ENCODE measurements around the gene TICRR.

The TICRR gene

DNA sequence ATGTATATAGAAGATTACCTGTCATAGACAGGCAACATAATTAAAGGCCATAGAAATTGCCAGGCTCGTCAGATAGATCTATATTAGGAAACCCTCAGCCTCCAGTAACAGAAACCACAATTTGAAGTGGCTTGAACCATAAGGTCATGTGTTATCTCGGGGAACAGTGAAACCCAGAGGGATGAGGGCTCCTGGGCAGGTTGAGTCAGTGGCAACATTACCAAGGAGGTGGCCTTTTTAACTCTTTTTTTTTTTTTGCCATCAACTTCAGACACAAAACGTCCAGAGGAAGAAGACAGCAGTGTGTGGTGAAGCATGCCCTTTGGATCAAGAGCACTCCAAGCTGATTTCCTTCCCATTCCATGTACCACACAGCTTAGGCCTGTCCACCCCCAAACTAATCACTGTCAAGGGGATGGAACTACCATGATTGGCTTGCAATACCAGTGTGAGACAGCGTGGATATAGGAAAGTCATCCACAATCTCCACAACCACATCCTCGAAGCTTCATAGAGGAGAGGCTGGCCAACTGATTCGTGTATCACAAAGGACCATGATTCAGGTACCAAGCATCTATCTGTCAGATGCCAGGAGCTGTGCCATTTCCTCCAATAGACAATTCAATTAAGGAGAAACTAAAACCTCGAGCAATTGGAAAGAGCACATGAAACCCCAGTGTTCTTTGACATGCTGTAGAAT, 81.0 kb downstream of the TICRR start:
- DNase-seq, result no peak

DNA sequence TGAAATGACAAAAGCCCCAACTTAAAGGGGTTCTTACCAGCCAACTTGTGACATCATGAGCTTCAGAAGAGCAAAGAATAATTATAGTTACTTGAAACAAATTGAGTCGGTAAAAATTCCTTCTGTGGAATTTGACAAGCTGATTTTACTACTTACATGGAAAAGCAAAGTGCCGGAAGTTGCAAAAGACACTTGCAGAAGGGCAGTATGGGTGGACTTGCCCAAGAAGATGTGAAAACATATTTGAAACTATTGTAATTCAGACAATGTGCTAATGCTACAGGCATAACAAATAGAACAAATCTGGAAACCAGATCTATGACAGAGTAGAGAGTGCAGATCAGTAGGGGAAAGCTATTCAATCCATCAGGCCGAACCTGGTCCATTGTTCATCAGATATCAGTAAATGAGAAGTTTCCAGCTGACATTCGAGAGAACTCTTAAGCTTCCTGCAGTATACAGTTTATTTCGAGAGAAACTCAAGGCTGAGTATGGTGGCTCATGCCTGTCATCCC, 82.5 kb downstream of the TICRR start:
- no peak for DNase-seq

DNA sequence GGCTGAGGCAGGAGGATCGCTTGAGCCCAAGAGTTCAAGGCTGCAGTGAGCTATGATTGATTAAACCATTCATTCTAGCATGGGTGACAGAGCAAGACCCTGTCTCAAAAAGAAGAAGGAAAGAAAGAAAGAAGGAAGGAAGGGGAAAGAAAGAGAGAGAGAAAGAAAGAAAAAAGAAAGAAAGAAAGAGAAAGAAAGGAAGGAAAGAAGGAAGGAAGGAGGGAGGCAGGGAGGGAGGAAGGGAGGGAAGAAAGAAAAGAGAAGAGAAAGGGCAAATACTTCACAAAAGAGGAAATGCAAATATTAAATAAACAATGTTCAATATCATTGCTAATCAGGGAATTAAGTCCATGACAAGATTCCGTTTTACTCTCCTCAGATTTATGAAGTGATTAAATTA, 84.0 kb downstream of the TICRR start:
- no peak for DNase-seq

DNA sequence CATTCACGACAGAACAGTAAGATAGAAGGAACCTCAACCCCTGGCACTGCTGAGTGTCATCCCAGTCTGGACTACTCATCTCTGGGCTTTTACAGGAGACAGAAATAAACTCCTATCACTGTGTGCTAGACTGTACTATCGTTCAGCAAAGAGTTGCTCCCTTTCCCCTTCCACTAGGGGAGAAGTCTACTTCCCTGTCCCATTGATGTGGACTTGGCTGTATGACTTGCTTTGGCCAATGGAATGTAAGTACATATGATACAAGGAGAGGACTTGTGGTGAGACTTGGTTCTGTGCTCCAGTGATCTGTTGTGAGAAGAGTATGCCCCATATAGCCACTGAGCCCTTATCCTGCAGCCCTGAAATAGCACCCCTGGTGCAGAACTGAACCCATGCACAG, 85.3 kb downstream of the TICRR start:
- no peak for DNase-seq

DNA sequence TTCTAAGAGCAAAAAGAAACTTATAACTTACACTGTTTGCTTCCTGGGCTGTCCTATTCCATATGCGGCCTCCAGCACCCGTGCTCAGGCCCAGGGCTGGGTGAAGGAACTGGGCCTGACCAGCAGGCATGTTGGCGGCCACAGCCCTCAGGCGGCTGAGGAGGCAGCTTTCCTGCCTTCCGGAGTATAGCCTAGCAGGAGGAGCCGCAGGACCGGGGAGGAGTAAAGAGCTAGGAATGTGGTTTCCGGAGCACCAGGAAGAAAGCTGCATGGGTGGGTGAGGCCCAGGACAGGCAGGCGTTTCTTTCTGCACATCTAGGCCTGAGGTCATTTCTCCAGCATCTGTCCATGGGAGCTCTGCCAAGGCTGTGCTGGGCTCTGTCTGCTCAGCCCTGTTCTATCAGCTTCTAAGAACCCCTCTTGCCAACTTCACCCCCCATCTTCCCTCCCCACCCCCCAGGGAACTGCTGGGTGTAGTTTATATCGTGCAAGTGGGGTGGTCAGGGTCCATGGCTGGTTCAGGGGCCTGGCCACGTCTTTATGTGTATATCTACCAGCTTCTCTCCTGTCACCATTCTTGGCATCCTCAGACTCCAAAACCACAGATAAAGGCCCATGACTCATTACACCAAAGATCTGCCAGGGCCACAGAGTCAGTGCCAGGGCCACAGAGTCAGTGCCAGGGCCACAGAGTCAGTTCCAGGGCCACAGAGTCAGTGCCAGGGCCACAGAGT, 87.8 kb downstream of the TICRR start:
- DNase-seq, result peak; percentile 70

DNA sequence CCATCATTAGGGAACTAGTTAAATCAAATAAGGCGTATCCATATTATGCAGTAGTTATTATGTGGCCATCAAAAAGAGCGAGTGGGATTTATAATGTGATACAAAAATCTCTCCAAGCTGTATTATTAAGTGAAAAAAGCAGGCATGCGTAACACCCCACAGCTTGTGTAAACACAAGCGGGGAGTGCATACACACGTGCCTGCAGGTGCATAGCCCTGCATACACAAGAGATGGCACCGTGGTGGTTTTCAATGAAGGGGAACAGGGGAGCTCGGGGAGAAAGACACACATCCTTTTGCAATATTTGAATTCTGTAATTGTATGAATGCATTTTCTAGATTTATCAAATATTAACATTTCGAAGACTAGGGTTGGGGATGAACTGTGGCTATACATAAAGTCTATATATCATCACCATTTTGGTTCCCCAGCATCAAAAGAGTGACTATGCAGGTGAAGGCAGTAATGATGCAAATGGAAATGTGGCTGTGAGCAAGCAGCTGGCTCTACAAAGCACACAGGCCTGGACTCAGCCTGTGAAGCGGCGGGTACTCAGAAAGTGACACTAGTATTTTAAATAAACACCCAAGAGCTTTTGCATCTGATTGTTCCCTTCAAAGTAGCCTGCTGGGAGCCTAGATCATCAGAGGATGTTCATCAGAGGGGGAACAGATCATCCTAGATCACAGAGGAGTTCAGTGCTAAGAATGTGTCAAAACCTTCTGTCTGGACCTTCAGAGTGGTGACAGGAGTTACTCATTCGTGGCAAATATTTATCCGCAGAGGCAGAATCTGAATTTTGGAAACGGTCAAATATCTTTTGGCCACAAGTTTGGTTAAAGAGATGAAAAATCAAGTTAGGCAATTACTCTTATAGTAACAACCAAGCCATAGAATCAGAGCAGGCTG, 89.4 kb downstream of the TICRR start:
- DNase-seq, result no peak

DNA sequence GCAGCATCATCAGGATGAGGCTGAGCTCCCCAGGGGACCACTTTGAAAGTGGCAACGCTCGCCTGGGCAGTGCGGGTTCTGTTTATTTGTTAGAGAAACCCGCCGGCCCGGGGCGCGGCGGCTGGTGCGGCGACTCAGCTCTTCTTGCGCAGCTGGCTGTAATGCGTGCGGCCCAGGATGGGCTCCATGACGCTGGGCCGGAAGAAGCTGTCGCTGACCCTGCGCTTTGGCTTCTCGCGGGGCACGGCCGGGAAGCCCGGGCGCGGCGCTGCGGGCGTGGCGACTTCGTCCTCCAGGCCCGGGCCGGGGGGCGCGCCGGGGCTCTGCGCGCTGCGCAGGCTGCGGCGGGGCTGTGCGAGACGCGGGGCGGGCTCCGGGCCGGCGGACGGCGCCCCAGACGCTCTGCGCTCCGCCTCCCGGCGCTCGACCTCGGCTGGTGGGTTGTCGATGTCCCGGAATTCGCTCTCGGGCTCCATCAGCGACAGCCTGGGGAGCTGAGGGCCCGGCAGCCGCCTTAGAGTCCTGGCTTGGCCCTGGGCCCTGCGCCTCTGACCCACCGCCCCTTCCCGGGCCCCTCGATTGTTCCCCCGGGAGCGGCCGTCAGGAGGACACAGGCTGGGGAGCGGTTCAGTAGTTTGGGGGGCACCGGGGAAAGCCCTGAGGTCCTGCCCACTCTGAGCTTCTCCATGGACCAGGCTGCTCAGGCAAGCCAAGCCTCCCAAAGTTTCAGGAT, 90.3 kb downstream of the TICRR start:
- DNase-seq, result peak; percentile 86

DNA sequence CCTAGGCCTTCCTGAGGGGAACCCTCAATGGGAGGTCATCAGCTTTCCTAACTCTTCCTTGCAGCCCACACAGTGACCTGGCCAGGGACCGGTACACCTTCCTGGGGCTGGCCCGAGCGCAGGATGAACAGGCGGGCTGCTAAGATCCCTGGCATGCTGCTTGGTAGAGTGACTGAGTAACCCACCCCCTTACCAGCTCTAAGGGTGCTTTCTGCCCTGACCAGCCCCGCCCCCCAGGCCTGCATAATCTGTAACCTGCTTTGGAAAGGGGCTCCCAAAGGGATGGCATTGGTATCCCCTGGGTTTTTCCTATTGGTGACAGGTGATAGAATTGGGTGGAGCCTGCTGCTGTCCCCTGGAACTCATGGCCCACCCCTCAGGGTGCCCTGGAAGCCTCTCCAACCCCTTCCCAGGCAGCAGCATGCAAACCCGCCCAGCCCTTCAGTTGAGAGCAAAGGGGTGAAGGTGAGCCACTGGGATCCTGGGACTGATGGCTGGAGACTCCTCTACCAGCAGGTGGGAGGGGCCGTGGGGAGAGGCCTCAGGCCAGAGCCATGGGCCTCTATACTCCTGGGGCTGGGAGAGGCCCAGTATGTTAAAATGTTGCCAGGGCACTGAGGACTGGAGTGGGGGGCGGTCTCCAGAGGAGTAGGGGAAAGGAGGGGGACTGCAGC, 91.1 kb downstream of the TICRR start:
- DNase-seq, result no peak

DNA sequence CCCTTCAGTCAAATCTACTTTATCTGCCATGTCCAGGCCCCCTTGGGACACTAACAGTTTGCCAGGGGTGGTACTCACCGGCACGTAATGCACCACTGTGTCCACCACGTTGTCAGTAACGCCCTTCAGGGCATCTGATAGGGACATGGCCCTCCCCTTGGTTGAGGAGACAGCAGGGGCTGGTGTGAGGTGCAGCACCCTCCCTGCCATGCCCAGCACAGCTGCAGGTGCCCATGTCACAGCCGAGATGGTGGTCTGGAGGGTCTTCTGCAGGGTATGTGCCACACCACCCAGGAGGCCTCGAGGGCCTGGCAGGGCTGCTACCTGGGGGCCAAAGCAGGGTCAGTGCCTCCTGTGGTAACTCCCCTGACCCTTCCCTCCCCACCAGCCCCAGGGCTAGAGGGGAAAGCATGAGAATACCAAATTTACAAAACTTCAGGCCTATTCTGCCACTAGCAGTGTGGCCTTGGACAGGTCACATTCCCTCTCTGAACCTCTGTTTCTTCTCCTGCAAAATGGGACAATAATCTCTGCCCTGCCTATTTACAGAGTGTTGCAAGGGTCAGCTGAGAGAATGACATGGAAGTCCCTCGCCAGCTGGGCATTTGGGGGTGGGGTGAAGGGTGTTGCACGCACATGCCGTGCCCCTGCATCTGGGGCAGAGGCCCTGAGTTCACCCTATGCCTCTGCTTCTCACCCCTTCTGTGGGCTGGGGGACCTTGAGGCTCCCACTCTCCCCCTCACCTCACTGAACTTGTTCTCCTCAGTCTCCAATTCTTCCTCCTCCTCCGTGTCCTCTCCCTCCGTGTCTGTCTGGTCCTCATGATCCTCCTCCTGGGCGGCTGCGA, 91.8 kb downstream of the TICRR start:
- no peak for DNase-seq

DNA sequence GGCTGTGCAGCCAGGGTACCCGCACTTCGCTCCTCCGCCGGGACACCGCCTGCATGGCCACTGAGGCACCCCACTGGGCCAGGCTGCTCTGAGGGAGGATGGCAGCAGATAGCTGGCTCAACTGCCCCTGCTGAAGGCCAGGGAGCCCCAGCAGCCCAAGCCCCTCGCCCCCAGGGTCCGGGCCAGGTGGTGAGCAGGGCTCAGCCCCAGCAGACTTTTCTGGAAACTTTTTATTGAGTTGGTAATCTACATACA, 92.4 kb downstream of the TICRR start:
- no peak for DNase-seq

DNA sequence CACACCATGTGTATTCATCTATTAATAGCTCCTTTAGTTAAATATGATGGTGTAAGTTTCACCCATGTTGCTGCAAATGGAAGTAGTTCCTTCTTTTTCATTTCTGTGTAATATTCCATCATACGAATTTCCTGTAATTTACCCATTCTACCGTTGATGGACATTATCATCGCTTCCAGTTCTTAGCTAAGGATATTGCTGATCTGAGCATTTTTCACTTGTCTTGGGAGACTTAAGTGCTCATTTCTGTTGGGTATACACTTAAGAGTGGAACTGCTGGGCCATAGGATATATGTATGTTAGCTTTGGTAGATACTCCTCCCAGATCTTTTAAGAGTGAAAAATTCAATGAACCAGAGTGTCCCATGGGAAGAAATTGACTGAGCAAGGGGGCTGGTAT, 92.9 kb downstream of the TICRR start:
- no peak for DNase-seq

DNA sequence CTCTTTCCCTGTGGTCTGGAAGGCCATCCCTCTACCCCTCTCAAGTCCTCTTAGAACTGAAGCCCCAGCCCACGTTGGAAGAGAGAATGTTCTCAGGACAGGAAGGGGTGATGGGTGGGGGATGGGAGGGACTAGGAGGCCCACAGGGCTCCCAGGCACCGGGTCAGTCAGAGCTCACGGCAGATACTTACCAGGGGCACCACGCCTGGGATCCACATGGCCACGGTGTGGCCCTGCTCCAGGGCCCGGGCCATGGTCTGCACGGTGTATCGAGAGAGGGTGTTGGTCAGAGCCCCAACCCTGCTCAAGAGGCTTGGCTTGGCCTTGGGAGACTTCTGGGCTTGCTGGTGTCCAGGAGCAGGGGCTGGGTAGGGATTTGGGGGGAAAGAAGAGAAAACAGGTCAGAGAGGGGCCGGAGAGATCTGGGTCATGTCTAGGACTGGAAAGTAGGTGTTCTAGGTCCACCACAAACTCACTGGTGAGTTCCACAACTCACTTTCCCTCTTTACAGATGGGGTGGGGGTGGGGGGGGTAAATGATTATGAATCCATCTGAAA, 94.1 kb downstream of the TICRR start:
- no peak for DNase-seq

DNA sequence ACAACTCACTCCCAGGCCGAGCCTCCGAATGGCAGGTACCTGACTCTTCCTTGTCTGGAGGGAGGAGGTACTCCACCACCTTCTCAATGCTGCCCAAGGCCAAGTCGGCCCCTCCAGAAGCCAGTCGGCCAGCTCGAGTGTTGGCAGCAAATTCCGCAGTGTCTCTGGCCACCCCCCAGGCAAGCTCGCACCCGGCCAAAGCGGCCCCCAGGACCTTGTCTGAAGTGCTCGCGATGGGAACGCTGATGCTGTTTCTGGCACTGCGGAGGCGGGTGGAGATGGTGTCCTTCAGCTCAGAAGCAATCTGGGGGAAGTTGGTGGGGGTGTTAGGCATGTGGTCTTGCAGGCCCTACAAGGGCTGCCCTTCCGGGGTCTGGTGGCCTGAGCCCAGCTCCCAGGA, 94.7 kb downstream of the TICRR start:
- no peak for DNase-seq

DNA sequence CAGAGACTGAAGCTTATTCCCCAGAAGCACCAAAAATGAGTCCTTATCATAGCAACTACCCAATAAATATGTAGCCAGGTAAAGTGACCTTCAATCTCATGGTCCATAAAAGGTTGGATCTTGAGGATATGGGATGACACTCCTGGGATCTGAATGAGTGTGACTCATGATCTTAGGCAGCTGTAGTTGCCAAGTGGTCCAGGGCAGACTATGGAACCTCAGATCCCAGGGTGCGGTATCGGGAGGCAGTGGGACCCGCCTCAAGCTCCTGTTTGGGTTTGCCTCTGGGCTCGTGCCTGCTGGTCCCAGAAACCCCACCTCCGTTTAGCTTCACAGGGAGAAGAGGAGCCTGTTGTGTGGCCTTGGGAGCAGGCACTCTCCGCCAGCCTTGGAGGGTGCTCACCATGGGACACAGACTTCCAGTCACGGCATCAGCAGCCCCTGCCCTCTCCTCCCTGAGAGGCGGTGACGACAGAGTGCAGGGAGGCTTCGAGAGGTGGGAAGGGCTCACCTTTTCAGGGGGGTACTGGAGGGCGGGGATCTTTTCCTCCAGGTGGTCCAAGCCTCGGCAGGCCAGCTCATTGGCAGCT, 95.8 kb downstream of the TICRR start:
- no peak for DNase-seq

DNA sequence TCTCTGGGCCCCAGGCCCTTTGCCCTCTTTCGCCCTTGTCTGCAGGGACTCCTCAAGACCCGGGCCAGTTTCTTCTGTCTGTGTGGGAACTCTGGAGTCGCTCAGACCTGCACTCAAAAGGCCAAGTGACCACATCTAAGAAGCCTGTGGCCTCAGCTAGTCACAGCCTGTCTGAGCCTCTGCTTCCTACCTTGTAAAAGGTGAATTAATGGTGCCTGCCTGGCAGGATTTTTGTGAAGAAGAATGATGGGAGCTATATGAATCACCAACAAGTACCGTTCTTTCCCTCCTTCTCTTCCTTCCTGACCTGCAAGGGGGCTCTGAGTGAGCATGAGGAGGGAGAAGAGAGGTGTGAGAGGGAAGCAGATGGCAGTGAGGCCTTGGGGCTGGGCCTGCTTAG, 96.4 kb downstream of the TICRR start:
- no peak for DNase-seq

DNA sequence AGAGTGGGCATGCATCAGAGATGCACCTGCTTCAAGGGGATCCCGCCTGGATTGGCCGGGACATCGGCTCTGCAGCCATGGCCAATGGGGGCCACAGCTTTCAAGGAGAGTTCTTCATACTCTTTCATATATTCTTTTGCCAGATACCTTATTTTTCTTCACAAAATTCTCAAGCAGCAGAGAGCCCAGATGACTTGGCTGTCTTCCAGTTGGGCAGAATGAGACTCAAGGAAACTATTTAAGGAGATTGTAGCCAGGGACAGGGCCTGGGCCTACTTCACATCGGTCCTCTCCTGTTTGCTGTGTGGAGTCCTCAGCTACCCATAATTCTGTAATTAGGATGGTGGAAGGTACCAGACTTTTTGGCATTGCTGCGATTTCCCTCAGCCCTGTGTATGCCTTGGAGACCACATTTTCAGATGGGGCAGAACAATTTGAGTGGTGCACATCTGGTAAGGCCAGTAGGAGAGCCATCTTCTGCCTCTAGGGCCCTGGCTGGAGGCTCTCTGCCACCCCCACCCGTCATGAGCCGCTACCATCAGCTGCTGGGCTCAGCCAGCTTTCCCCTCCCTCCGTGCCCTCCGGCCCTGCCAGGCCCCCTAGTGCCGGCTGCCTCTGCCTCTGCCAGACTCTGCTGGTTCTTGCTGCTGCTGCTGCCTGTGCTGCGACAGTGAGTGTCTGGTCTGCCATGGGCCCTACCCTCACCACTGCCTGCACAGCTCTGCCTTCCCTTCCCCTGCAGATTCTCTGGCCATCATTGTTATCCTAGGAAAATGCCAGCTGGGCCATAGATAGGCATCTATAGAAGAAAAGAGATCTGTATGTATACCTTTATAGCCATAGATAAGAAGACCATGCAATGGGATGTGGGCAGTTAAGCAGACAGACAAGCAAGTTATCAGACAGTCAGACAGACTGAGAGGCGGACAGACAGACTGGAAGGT, 97.2 kb downstream of the TICRR start:
- DNase-seq, result no peak

DNA sequence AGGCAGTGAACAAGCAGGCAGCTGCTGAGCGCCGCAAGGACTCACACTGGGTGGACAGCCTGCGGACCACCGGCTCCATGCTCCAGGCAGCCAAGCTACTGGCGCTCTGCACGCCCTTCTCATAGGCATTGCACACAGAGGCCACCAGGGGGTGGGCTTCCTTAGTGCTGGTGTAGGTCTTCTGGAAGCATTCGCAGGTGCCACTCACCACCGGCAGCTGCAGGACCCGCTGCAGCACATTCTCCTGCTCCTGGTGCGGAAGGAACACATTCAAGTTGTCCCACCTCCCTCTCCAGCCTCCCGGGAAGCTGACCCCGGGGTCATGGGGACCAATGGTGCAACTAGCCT, 97.9 kb downstream of the TICRR start:
- DNase-seq, result no peak

DNA sequence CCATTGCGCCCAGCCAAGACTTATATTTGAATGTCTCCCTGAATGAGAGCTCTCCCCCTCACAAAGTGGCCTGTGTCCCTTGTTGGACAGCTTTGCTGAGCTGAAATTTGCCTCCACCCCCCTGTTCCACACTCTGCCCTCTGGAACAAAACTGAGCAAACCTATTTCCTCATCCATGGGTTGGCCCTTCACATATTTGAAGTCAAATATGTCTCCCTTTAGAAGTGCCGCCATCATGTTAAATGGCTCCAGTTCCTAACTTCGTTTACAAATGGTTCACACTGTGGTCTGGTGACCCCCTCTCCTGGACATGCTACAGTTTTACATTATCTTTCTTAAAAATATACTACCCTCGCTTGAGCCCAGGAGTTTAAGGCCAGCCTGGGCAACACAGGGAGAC, 99.3 kb downstream of the TICRR start:
- DNase-seq, result no peak

DNA sequence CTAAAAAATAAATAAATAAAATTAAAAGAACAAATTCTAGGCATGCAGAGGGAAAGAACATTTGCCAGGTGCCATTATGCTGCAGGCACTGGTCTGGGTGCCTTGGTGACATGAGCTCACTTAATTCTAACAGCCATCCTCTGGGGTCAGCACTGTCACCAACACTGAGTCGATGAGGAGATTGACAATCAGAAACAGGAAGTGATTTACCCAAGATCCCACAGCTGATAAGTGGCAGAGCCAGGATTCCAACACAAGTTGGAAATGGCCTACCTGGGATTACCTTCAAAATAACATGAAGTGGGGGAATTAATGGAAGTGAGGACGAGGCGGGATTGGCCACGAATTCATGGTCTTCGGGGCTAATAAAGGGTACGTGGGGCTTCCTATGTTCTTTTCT, 100.3 kb downstream of the TICRR start:
- no peak for DNase-seq

DNA sequence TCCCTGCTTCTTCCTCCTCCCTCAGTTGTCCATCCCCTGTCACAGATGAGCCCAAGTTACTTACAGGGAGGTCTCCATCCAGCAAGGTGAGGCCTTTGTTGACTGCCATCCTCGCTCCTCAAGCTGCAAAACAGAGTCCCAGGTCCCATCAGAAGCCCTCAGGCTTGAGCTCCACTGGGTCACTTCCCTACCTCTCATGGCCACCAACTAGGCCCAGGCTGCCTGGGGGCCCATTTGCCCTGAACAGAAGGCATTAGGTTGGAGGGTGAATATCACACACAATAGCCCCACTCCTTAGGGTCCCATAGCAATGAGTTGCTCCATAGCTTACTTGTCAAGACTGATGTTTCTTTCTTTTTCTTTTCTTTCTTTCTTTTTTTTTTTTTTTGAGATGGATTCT, 102.1 kb downstream of the TICRR start:
- DNase-seq, result no peak
